HepG2 (cell line): ENCODE measurements around the gene KHK.

ENCODE experiments used
- ATF2 ChIP-seq: sonication (generic); formaldehyde crosslinking; IDR thresholded peaks from 2 replicates; pipeline ENCODE4 v1.4.0; 2020; ENCODE audit warnings: missing genetic modification reagents
- EHMT2 ChIP-seq: fragments of 200-600 bp; sonication (generic); IDR thresholded peaks from 2 replicates; pipeline ENCODE4 v1.7.0; 2017; ENCODE audit warnings: antibody characterized with exemption, low read depth, low read length, borderline replicate concordance
- POLR2AphosphoS5 ChIP-seq: IDR thresholded peaks from 2 replicates; pipeline ENCODE4 v1.6.1; 2012; ENCODE audit warnings: low read depth, low read length

DNA sequence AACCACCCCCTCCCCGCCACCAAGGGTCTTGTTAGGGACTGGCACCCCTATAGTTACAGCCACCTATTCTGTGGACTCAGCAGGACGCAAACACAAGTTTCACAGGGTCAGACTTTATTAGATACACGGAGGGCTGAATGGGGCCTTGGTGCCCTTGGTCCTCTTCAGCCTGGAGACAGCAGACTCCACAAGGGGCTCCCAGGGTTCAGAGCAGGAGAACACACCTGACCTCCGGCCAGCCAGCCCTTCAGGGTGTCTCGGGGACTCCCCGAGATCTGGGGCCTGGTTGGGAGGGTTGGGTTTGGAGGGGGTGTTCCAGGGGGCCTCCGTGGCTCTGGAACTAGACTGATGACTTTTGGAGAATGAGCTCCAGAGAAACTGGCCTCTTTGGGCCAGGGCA lies 50.2 kb downstream of the KHK start:
- TF ChIP-seq ATF2 (CRISPR knock-in tag) (no peak), POLR2AphosphoS5 (no peak), EHMT2 (no peak)
